HepG2 (cell line): Measurements from ENCODE around the gene TMF1. TPM values are rescaled to one million over a fixed set of nuclear protein-coding genes. Genes with fewer than 3 reads are reported as not detected.

Experiments used
- ATAC-seq: fragments of 200-7000 bp; cut with Tn5 transposase; 3 replicates; pipeline ENCODE4 v1.9.1; 2020; ENCODE audit warnings: mild to moderate bottlenecking, moderate library complexity
- BruUV-seq: library from RNA; stranded (reverse); fragments of 400-500 nt; replicated peaks from 2 replicates; lab custom pipeline; 2021; lab: Mats Ljungman, UMichigan
- CTCF ChIA-PET: fragments of 300-600 bp; formaldehyde crosslinking; extraction: SDS; loops from one replicate; lab custom pipeline; 2021; ENCODE audit warnings: low total read pairs, inconsistent platforms, low intra/inter-chr PET ratio; lab: Yijun Ruan, JAX
- POLR2A ChIA-PET: fragments of 350-600 bp; sonication (Branson Sonifier 250); formaldehyde crosslinking; loops from one replicate; lab custom pipeline; 2020; ENCODE audit warnings: antibody characterized with exemption, inconsistent platforms; lab: Yijun Ruan, JAX
- DNase-seq: peaks from one replicate; pipeline ENCODE4 v3.0.0-alpha.2; 2015; ENCODE audit warnings: low spot score
- FAIRE-seq: peaks from 3 replicates; lab custom pipeline; 2011; peaks lifted over from hg19 to GRCh38; lab: Jason Lieb, UNC
- H2AFZ ChIP-seq: one replicate; pipeline ENCODE4 v1.6.1; 2011; ENCODE audit warnings: low read length, inconsistent platforms
- H3K27ac ChIP-seq: fragments of 300-600 bp; 3 replicates; pipeline ENCODE4 v1.8.0; 2011; ENCODE audit warnings: mixed run types, mild to moderate bottlenecking, mixed read lengths, low read length, inconsistent platforms; ENCODE audit not compliant: insufficient read depth; ENCODE audit errors: extremely low read length
- H3K27me3 ChIP-seq, 2 experiments: fragments of 200-600 bp in 1 of 2; 2 replicates in 1 of 2; 3 replicates in 1 of 2; pipeline versions ENCODE4 v1.6.0 to v1.8.0; 2011; ENCODE audit warnings: low read length in 2 of 2, mild to moderate bottlenecking in 2 of 2, moderate library complexity in 2 of 2, inconsistent platforms in 1 of 2; ENCODE audit not compliant: insufficient read depth in 2 of 2, control insufficient read depth in 1 of 2
- H3K36me3 ChIP-seq, 2 experiments: fragments of 200-600 bp in 1 of 2; replicated peaks in 1 of 2; 2 replicates in 1 of 2; 3 replicates in 1 of 2; pipeline versions ENCODE4 v1.5.1 to v1.8.0; 2011; ENCODE audit warnings: low read length in 2 of 2, inconsistent platforms in 1 of 2; ENCODE audit not compliant: insufficient read depth in 2 of 2, control insufficient read depth in 1 of 2
- H3K4me1 ChIP-seq: 2 replicates; pipeline ENCODE4 v1.5.1; 2012; ENCODE audit warnings: low read length, inconsistent platforms; ENCODE audit not compliant: insufficient read depth
- H3K4me2 ChIP-seq: 2 replicates; pipeline ENCODE4 v1.6.0; 2011; ENCODE audit warnings: low read depth, low read length, inconsistent platforms
- H3K4me3 ChIP-seq, 3 experiments: fragments of 200-600 bp in 1 of 3; sonication (generic), shearing (Covaris generic) in 1 of 3; replicated peaks in 1 of 3; 2 replicates each; pipeline ENCODE4 v1.5.1; 2011 to 2016; ENCODE audit warnings: low read length in 3 of 3, inconsistent platforms in 2 of 3, low read depth in 2 of 3, mild to moderate bottlenecking in 2 of 3, control low read depth in 1 of 3, mixed read lengths in 1 of 3; ENCODE audit not compliant: insufficient read depth in 1 of 3
- H3K79me2 ChIP-seq: one replicate; pipeline ENCODE4 v1.6.1; 2011; ENCODE audit warnings: low read length, inconsistent platforms; ENCODE audit not compliant: insufficient read depth
- H3K9ac ChIP-seq: 2 replicates; pipeline ENCODE4 v1.6.0; 2011; ENCODE audit warnings: mild to moderate bottlenecking, low read depth, low read length, inconsistent platforms; ENCODE audit not compliant: insufficient read depth
- H3K9me3 ChIP-seq: 2 replicates; pipeline ENCODE4 v1.5.1; 2012; ENCODE audit warnings: mild to moderate bottlenecking, low read length
- H4K20me1 ChIP-seq: 2 replicates; pipeline ENCODE4 v1.6.0; 2011; ENCODE audit warnings: inconsistent platforms, mild to moderate bottlenecking, low read length, moderate library complexity; ENCODE audit not compliant: insufficient read depth
- E2F5 ChIP-seq: sonication (generic); formaldehyde crosslinking; conservative IDR thresholded peaks from 2 replicates; pipeline ENCODE4 v1.4.0; 2020; ENCODE audit warnings: missing genetic modification reagents
- SMAD3 ChIP-seq: sonication (generic); formaldehyde crosslinking; IDR thresholded peaks from 2 replicates; pipeline ENCODE4 v1.4.0; 2020; ENCODE audit warnings: missing genetic modification reagents
- SNAPC4 ChIP-seq: sonication (generic); formaldehyde crosslinking; IDR thresholded peaks from 2 replicates; pipeline ENCODE4 v1.4.0; 2020; ENCODE audit warnings: mild to moderate bottlenecking, missing genetic modification reagents
- ZNF333 ChIP-seq: sonication (generic); formaldehyde crosslinking; IDR thresholded peaks from 2 replicates; pipeline ENCODE4 v1.4.0; 2020; ENCODE audit warnings: mild to moderate bottlenecking, missing genetic modification reagents, borderline replicate concordance
- ZNF431 ChIP-seq: sonication (generic); formaldehyde crosslinking; IDR thresholded peaks from 2 replicates; pipeline ENCODE4 v1.9.0; 2022; ENCODE audit warnings: missing genetic modification reagents, low read depth, mild to moderate bottlenecking, borderline replicate concordance
- ZNF691 ChIP-seq: sonication (generic); formaldehyde crosslinking; IDR thresholded peaks from 2 replicates; pipeline ENCODE4 v1.4.0; 2020; ENCODE audit warnings: missing genetic modification reagents, low read depth, mild to moderate bottlenecking, borderline replicate concordance
- ZXDC ChIP-seq: sonication (generic); formaldehyde crosslinking; IDR thresholded peaks from 2 replicates; pipeline ENCODE4 v1.5.0; 2020; ENCODE audit warnings: mild to moderate bottlenecking, missing genetic modification reagents
- WGBS: methylation state at CpG from one replicate; pipeline ENCODE4 v1.1.6; 2017; ENCODE audit warnings: low lambda C conversion rate; 5-methylcytosine and 5-hydroxymethylcytosine counted together
- in situ Hi-C: cut with HindIII; loops from 2 replicates; pipeline ENCODE4 v1.10.0; 2017; ENCODE audit warnings: low pct_unique_long_range_greater_than_20kb; ENCODE audit not compliant: extremely low pct_ligation_motif_present
- intact Hi-C: fragments of 100-400 bp; cut with micrococcal nuclease; formaldehyde crosslinking; loops from one replicate; pipeline ENCODE4 v1.10.0; 2022; ENCODE audit not compliant: unreplicated experiment
- polyA plus RNA-seq, 8 experiments: library from polyadenylated mRNA; depleted of rRNA in 3 of 8; stranded (reverse) in 7 of 8; unstranded in 1 of 8; fragments of >200 nt; fragmentation: Illumina TruSeq in 4 of 8; extraction: Trizol in 4 of 8; gene quantifications; 2 replicates each; pipeline versions ENCODE4 v1.2.1 to v1.2.3, GENCODE V29; 2011 to 2016; ENCODE audit warnings: low read depth in 4 of 8, missing spikeins in 1 of 8, mixed read lengths in 1 of 8; ENCODE audit not compliant: insufficient read depth in 1 of 8
- total RNA-seq, 5 experiments: library from RNA; depleted of rRNA; stranded (reverse); fragments of >200 nt; fragmentation: Illumina TruSeq; extraction: Trizol; gene quantifications; 2 replicates each; pipeline ENCODE4 v1.2.3, GENCODE V29; 2016; ENCODE audit warnings: low read depth in 1 of 5

Gene TMF1
- total and polyA plus RNA-seq, 2 of the 13 experiments (the other 11 are each of a cell fraction or from before 2014, with no cell fraction given): 12.1 to 38.4 TPM

- POLR2A ChIA-PET: no interaction called here
- H2AFZ ChIP-seq: no peak overlapping the region
- ATAC-seq (no peak), DNase-seq (no peak), FAIRE-seq (no peak)
- H3K4me2 ChIP-seq: no peak overlapping the region
- H3K79me2 ChIP-seq: peaks cover 9% of the 10 kb centered on the region
- BruUV-seq: no TSS peak
- intact Hi-C loops: no loop called here
- no peak overlapping the region for H3K9ac ChIP-seq
- 96% methylated on average over 2 of the region's 2 CpGs for WGBS
- H3K27ac ChIP-seq: no peak overlapping the region
- H4K20me1 ChIP-seq: no peaks in the 10 kb centered on the region
- no peaks in the 10 kb centered on the region for H3K36me3 ChIP-seq
- in situ Hi-C loops: no loop called here
- no peaks in the 10 kb centered on the region for H3K9me3 ChIP-seq
- no peak overlapping the region for H3K4me3 ChIP-seq
- no peaks in the 10 kb centered on the region; a peak in 1 of 5 replicates for H3K27me3 ChIP-seq
- CTCF ChIA-PET: no interaction called here
- H3K4me1 ChIP-seq: peaks cover 35% of the 10 kb centered on the region
- no peak for TF ChIP-seq SNAPC4 (CRISPR knock-in tag)
- no peak for TF ChIP-seq ZNF691 (CRISPR knock-in tag)
- no peak for TF ChIP-seq ZXDC (CRISPR knock-in tag)
- no peak for TF ChIP-seq E2F5 (CRISPR knock-in tag)
- TF ChIP-seq ZNF431 (CRISPR knock-in tag): no peak
- no peak for TF ChIP-seq ZNF333 (CRISPR knock-in tag)
- no peak for TF ChIP-seq SMAD3 (CRISPR knock-in tag)
Observed at GRCh38 chr3:69088063-69088462, 35.9 kb upstream of the TMF1 start.
